ENCODE measurements around the gene TEDC1.

Gene TEDC1

GRCh38 chr14:105452963-105453362 lies 38.1 kb upstream of the TEDC1 start:
- in situ Hi-C loops (cut with HindIII; ENCODE audit: low sequenced_read_pairs) = no loop called here
- no peak for DNase-seq (ENCODE audit: low read depth)
- TF ChIP-seq CTCF (IDR thresholded peaks at IDR 0.05; ENCODE audit: low read depth, low read length, missing control alignments) = no peak
- H3K4me3 ChIP-seq (ENCODE audit: low read depth, low read length) = no peak overlapping the region

DNA sequence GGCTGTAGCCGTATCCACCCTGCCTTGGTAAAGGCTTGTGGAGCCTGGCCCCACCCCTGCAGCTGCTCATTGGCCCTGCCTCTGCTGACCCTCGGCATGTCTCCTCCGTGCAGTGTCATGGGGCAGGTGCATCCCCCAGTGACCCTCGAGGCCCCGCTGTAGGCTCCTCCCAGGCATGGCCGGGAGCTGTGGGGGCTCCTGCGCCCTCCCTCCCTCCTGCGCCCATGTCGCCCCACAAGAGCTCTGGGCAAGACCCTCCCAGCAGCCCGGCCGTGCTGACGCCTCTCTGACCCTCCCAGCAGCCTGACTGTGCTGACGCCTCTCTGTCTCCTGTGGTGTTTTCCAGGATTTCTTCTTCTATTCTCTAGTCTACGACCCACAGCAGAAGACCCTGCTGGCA lies 37.2 kb upstream of the TEDC1 start:
- in situ Hi-C loops (cut with HindIII; ENCODE audit: low sequenced_read_pairs) = no loop called here

DNA sequence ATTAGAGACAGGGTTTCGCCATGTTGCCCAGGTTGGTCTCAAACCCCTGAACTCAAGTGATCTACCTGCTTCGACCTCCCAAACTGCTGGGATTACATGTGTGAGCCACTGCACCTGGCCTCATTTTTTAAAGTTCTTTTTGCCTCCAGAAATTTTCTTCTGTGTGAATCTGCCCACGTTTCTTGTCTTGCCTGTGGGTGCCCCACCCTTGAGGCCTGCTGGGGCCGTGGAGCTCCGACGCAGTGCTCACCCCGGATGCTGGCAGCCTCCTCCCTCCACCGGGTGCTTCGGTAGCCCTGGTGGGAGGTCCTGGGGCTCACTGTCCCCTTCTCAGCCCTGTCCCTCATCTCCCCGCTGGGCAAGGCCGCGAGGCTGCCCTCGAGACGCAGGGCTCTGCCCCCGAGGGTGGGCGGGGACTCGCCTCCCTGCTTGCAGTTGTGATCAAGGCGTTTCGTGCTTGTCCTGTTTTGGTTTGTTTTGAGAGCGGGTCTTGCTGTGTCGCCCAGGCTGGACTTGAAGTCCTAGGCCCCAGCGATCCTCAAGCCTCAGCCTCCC lies 35.9 kb upstream of the TEDC1 start:
- no peak for TF ChIP-seq CTCF (IDR thresholded peaks at IDR 0.05; ENCODE audit: low read depth, low read length, missing control alignments)
- in situ Hi-C loops (cut with HindIII; ENCODE audit: low sequenced_read_pairs) = no loop called here
- no peak overlapping the region for H3K4me3 ChIP-seq (ENCODE audit: low read depth, low read length)
- DNase-seq (ENCODE audit: low read depth) = no peak

More for the DNA sequence above, 37.2 kb upstream of the TEDC1 start:
- DNase-seq (ENCODE audit: low read depth) = no peak
- no peak overlapping the region for H3K4me3 ChIP-seq (ENCODE audit: low read depth, low read length)
- TF ChIP-seq CTCF (IDR thresholded peaks at IDR 0.05; ENCODE audit: low read depth, low read length, missing control alignments) = no peak

GRCh38 chr14:105455766-105456660 lies 35.0 kb upstream of the TEDC1 start:
- H3K4me3 ChIP-seq (ENCODE audit: low read depth, low read length) = no peak overlapping the region
- no peak for DNase-seq (ENCODE audit: low read depth)
- no peak for TF ChIP-seq CTCF (IDR thresholded peaks at IDR 0.05; ENCODE audit: low read depth, low read length, missing control alignments)
- in situ Hi-C loops (cut with HindIII; ENCODE audit: low sequenced_read_pairs) = no loop called here

DNA sequence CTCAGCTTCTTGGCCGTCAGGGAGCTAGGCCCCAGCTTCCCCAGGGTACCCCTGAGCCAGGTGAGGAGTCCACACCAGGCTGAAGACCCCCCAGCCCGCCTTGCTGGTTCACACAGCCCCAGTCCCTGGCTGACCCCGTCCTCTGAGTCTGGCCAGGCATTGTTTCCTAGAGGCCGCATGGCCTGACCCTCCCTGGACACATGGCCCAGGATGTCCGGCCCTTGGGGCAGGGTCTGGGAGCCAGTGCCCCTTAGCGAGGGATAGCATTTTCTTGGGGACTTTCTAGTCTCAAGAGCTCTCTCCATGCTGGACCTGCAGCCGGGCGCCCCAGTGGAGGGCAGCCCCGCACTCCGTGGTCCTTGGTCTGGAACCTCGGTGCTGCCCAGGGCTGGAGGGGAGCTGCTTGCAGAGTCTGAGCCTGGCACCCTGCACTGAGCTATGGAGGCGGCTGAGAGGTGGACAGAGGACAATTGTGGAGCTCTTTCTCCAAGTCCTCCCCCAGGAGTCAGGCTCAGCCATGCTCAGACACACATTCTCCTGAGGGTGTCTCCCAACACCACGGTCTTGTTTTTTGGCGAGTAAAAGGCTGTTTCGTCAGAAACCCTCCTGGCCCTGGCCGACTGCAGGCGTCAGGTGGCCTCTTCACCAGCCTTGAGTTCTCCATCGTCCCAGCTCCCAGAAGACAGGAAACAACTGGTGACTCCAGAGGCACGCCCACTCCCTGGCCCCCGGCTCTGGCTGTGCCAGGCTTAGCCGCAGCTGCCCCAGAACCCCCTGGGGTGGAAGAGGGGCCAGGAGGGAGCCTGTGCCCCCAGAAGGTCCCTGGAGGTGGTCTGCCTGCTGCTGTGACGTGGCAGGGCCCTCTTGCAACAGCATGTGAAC lies 34.1 kb upstream of the TEDC1 start:
- no peak overlapping the region for H3K4me3 ChIP-seq (ENCODE audit: low read depth, low read length)
- in situ Hi-C loops (cut with HindIII; ENCODE audit: low sequenced_read_pairs) = no loop called here
- DNase-seq (ENCODE audit: low read depth) = no peak
- TF ChIP-seq CTCF (IDR thresholded peaks at IDR 0.05; ENCODE audit: low read depth, low read length, missing control alignments) = no peak

DNA sequence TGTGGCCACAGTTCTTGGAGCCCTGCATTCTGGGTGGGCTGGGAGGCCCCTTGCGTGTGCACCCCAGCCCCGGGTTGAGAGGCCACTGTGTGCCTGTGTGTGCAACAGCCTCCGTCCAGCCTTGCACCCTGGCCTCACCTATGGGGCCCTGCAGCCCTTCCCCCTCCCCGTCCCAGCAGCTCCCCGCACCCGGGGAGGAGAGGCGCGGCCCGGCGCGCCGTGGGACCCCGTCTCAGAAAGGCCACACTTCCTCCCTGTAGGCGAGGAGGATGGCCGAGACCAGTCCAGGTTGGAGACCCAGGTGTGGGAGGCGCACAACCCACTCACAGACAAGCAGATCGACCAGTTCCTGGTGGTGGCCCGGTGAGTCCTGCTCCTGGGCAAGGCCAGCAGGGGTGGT lies 33.0 kb upstream of the TEDC1 start:
- no peak for DNase-seq (ENCODE audit: low read depth)
- no peak overlapping the region for H3K4me3 ChIP-seq (ENCODE audit: low read depth, low read length)
- no peak for TF ChIP-seq CTCF (IDR thresholded peaks at IDR 0.05; ENCODE audit: low read depth, low read length, missing control alignments)
- in situ Hi-C loops (cut with HindIII; ENCODE audit: low sequenced_read_pairs) = no loop called here

Data from astrocyte of the cerebellum (primary cell).